ENCODE measurements around the gene LENG9. TPM values are rescaled to one million over a fixed set of nuclear protein-coding genes. Genes with fewer than 3 reads are reported as not detected.

LENG9 gene
- total RNA-seq, 2 donors from 2014 or later: 3.1 to 4.4 TPM

DNA sequence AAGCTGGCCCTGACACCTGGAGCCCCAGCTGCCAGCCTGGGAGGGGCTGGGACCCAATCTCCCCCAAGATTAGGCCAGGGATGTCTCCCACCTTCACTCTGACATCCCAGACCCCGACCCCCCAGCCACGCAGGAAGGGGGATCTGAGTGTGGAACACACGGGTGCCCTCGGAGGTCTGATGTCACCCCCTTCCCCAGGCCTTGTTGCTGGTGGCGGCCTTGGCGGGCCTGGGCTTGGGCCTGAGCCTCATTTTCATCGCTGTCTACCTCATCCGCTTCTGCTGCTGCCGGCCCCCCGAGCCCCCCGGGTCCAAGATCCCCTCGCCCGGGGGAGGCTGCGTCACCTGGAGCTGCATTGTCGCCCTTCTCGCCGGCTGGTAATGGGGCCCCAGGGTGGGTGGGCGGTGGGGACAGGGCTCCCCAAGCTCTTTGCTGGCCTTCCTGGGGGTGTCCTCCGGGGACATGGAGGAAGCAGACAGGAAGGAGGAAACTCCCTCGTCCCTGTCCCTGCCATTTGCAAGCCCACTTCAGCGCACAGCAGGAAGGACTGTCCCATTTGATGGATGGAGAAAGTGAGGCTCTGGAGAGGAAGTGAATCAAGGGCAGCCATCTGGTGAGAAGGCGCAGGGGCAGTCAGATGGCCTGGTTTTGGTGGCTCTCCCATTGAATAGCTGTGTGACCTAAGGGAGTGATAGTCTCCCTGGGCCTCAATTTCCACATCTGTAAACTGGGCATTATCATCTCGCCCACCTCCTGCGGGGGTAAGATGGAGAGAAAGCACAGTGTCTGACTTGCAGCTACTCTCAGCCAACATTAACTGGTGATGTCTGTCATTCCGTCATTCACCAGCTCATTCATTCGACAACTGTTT lies 44.4 kb downstream of the LENG9 start:
- ATAC-seq (replicated peaks): no peak
- Mint-ChIP-seq H3K27me3 (peaks cover 28% of the 10 kb centered on the region), H3K36me3 (ENCODE audit: low read depth) (no peaks in the 10 kb centered on the region), H3K4me1 (peaks cover 18% of the 10 kb centered on the region), H3K4me3 (no peak overlapping the region), H3K27ac (no peak overlapping the region), H3K9me3 (peaks cover 2% of the 10 kb centered on the region)

DNA sequence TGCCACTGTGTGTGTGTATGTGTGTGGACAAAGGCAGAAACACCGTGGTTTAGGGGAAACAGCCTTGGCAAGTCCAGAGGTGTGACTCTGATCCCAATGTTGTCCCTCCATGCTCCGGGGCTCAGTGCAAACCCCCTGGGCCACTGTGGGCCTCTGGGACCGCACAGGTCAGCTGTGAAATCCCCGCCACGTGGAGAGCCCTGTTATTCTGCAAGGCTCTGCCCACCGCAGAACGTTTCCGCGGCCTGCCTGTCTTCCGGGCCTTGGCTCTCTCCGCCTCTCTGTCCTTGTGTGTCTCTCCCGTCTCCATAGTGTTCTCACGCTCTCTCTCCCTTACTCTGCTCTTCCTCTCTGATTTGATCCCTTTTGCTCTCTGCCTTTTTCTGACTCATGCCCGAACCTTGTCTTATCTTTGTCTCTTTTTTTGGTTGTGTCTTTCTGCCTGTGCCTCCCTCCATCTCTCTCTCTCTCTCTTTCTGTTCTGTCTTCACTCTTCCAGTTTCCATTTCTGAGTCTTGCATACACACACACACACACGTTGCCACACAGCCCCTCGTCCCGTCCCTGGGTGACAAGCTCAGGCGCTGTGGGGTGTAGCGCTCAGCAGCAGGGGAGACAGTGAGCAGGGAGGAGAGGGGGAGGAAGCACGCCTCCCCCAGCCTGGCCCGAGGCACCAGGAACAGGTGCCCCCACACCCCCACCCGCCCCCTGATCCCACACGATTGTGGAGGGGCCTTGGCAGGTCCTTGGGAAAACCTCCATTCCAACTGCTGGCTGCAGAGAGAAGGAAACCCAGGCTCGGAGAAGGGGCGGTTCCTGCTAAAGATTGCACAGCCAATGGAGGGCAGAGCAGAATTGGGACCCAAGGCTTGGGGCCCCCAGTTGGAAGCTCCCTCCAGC lies 45.3 kb downstream of the LENG9 start:
- Mint-ChIP-seq H3K4me1 (peaks cover 20% of the 10 kb centered on the region), H3K4me3 (peak overlapping the region; percentile 41), H3K27me3 (peaks cover 28% of the 10 kb centered on the region), H3K36me3 (ENCODE audit: low read depth) (no peaks in the 10 kb centered on the region), H3K27ac (no peak overlapping the region), H3K9me3 (peaks cover 5% of the 10 kb centered on the region)
- ATAC-seq (replicated peaks): peak; percentile 72

DNA sequence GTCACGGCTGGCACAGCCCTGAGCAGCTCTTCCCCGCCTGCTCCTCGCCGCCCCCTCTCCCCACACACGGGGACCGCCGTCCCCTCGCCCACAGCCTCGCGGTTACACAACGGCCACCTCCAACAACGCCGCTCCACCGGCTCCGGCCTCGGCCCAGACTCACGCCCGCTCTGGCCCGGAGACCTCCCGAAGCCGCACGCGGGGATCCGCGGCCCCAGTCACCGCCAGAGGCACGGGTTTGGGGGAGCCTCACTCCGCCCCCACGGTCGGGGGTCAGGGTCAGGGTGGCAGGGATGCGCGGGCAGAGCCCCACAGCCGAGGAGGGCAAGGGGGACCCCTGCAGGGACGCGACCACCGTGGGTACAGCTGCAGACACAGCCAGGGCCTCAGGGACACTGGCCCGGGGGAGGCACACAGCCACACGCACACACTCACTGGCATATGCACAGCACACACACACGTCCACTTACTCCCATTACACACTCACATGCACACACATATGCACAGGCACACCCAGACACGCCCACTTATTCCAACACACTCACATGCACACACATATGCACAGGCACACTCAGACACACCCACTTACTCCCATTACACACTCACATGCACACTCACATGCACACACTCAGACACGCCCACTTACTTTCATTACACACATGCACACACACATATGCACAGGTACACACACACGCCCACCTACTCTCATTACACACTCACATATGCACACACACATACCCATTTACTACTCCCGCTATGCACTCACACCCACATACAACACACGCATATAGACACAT lies 46.7 kb downstream of the LENG9 start:
- H3K27me3 Mint-ChIP-seq: peaks cover 28% of the 10 kb centered on the region
- peaks cover 5% of the 10 kb centered on the region for H3K9me3 Mint-ChIP-seq
- no peak overlapping the region for H3K4me3 Mint-ChIP-seq
- no peak for ATAC-seq (replicated peaks)
- H3K4me1 Mint-ChIP-seq: peaks cover 20% of the 10 kb centered on the region
- no peaks in the 10 kb centered on the region for H3K36me3 Mint-ChIP-seq (ENCODE audit: low read depth)
- H3K27ac Mint-ChIP-seq: no peak overlapping the region

DNA sequence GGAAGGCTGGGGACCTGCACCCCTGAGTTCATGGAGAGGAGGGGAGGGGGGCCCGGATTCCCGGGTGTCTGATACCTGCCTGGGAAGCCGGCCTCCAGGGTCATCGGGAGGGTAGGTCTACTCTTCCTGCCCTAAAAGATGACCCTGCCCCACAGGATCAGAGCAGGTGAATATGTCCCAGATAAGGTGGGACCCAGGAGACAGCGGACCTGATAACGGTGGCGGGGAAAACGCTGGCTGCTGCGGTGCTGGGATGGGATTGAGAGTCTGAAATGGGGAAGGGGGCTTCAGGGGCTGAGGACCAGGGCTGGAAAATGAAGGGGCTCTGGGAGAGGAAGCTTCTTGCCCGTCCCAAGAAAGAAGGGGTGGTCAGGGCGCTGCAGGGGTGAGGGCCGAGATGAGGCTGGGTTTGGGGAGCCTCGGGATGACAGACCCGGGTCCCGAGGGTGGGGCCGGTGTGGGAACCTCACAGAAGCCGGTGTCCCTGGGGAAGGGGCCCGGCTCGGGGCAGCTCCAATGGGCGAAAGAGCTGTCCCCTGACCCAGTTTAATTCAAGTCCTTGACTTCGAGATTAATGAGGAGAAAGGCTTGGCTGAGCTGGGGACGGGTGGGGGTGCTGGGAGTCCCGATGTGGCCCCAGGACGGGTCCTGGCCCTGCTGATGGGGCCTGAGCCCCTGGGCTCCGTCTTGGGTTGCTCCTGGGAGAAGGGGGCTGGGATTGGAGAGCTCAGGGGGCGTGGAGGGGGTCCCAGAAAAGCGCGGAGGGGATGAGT lies 47.5 kb downstream of the LENG9 start:
- H3K4me1 Mint-ChIP-seq: peaks cover 20% of the 10 kb centered on the region
- H3K9me3 Mint-ChIP-seq: peaks cover 5% of the 10 kb centered on the region
- ATAC-seq (replicated peaks): no peak
- H3K4me3 Mint-ChIP-seq: no peak overlapping the region
- no peak overlapping the region for H3K27ac Mint-ChIP-seq
- peaks cover 28% of the 10 kb centered on the region for H3K27me3 Mint-ChIP-seq
- no peaks in the 10 kb centered on the region for H3K36me3 Mint-ChIP-seq (ENCODE audit: low read depth)

DNA sequence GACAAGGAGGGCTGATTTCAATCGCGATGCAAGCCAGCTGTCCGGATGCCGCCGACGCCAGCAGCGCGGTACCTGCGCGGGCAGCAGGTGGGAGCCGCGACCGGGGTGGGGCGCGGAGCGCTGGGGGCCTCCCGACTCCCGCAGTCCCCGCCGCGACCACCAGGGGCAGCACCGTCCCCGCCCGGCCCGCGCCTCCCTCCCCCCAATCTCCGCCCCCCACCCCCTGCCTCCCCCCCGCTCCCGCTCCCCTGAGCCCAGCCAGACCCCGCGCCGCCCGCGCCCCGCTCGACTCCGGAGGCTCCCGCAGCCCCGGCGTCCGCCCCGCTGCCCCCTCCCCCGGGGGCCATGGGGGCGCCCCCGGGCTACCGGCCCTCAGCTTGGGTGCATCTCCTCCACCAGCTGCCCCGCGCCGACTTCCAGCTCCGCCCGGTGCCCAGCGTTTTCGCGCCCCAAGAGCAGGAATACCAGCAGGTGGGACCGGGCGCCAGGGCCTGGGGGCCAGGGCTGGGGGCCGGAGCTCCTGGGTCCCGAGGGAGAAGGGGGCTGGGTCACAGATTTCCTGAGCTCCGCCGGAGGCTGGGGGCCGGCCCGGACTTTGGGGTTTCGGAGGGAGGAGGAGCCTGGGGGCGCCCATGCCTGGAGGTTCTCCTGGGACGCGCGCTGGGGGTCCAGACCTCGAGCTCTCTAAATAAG lies 48.2 kb downstream of the LENG9 start, which contains the start of gene TTYH1:
Gene TTYH1 (plus strand): TSS at position 257 of the 693 bp plus-strand sequence. CDS start 89 bp downstream, at position 346.
- Mint-ChIP-seq H3K36me3 (ENCODE audit: low read depth) (no peaks in the 10 kb centered on the region), H3K27me3 (peaks cover 28% of the 10 kb centered on the region), H3K9me3 (peaks cover 5% of the 10 kb centered on the region), H3K4me1 (peaks cover 20% of the 10 kb centered on the region), H3K27ac (no peak within 1 kb of the TSS), H3K4me3 (no peak within 1 kb of the TSS)
- no peak for ATAC-seq (replicated peaks)

DNA sequence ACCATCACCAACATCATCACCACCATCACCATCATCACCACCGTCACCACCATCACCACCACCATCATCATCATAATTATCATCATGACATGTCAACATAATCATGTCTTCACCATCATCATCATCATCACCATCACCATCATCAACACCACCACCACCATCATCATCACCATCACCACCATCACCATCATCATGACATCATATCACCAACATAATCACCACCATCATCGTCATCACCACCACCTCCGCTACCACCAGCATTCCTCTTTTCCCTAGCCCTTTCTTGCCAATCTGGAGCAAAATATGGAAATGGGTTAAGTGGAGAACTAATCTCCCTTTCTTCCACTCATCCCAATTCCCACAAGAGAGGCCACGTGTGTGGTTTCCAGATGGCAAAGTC lies 49.4 kb downstream of the LENG9 start:
- no peak for ATAC-seq (replicated peaks)
- Mint-ChIP-seq H3K9me3 (peaks cover 5% of the 10 kb centered on the region), H3K27me3 (peaks cover 28% of the 10 kb centered on the region), H3K4me1 (peaks cover 20% of the 10 kb centered on the region), H3K36me3 (ENCODE audit: low read depth) (no peaks in the 10 kb centered on the region), H3K4me3 (no peak overlapping the region), H3K27ac (no peak overlapping the region)

DNA sequence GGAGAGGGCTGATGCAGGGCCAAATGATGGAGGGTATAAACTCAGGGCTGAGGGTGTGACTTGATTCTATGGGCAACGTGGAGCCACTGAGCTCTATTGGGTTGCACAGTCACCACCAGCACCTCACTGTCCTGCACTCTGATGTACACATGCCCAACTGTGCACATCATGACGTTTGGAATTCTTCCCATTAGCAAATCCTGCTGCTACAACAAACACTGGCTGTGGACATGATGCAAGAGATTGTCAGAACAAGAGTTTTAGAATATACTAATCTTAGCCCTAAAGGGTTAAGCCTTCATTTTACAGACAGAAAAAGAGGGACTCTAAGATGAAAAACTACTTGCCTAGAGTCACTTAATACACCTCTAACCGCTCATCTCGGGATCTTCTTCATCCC lies 50.7 kb downstream of the LENG9 start:
- no peaks in the 10 kb centered on the region for H3K36me3 Mint-ChIP-seq (ENCODE audit: low read depth)
- H3K9me3 Mint-ChIP-seq: peaks cover 5% of the 10 kb centered on the region
- no peak for ATAC-seq (replicated peaks)
- peaks cover 23% of the 10 kb centered on the region for H3K27me3 Mint-ChIP-seq
- H3K4me3 Mint-ChIP-seq: no peak overlapping the region
- H3K27ac Mint-ChIP-seq: no peak overlapping the region
- peaks cover 14% of the 10 kb centered on the region for H3K4me1 Mint-ChIP-seq

Other genes starting within 250 kb of the LENG9 start
- 1 to 10 TPM in 1 of 2 donors, under 1 TPM in 1; 0.85 to 1.8 TPM for gene LILRB3, start 240.8 kb downstream of the LENG9 start, total RNA-seq
- gene LILRA6, start 221.0 kb downstream of the LENG9 start, total RNA-seq: under 1 TPM; 0.19 to 0.39 TPM
- gene LILRB5, start 206.5 kb downstream of the LENG9 start, total RNA-seq: not detected
- gene LILRB2, start 182.7 kb downstream of the LENG9 start, total RNA-seq: not detected
- not detected for gene LILRA5, start 150.6 kb downstream of the LENG9 start, total RNA-seq
- not detected for gene LILRA4, start 124.6 kb downstream of the LENG9 start, total RNA-seq
- gene LAIR1, start 98.8 kb downstream of the LENG9 start, total RNA-seq: 10 to 100 TPM in 1 of 2 donors, 1 to 10 TPM in 1; 2.2 to 15.6 TPM
- gene TTYH1, start 48.3 kb downstream of the LENG9 start, total RNA-seq: under 1 TPM in 1 of 2 donors, not detected in 1; 0.40 TPM
- gene LENG8, start 14.6 kb downstream of the LENG9 start, total RNA-seq: 100 to 1,000 TPM; 153 to 200 TPM
- gene CDC42EP5, start 9.5 kb upstream of the LENG9 start, total RNA-seq: not detected
- under 1 TPM in 1 of 2 donors, not detected in 1; 0.66 TPM for gene LAIR2, start 39.1 kb upstream of the LENG9 start, total RNA-seq
- gene LILRA2, start 110.0 kb upstream of the LENG9 start, total RNA-seq: not detected
- not detected for gene LILRA1, start 129.9 kb upstream of the LENG9 start, total RNA-seq
- gene LILRB1, start 166.7 kb upstream of the LENG9 start, total RNA-seq: under 1 TPM in 1 of 2 donors, not detected in 1; 0.37 TPM
- gene LILRB4, start 199.2 kb upstream of the LENG9 start, total RNA-seq: not detected